GM10266 (cell line): ENCODE measurements around the gene CLCN4.

ENCODE experiments used
- DNase-seq: peaks from one replicate; pipeline ENCODE4 v3.0.0; 2012; ENCODE audit errors: extremely low spot score
- TF ChIP-seq, protein P1 (sequence below): IDR thresholded peaks from 2 replicates; pipeline ENCODE4 v1.5.1; 2012; ENCODE audit warnings: mild to moderate bottlenecking, low read depth; ENCODE audit not compliant: control insufficient read depth, insufficient read depth; ENCODE audit errors: missing control alignments

Gene CLCN4

DNA sequence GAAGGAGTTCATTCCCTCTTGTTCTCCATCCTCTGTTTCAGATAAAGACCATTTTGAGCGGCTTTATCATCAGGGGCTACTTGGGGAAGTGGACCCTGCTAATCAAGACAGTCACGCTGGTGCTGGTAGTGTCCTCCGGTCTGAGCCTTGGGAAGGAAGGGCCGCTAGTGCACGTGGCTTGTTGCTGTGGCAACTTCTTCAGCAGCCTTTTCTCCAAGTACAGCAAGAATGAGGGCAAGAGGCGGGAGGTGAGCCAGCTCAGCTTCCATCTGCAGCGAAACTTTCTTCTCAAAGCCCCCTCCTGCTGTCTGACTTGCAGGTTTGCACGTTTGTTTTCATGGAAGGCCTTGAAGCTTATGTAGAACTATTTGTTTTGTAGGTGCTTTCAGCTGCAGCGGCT is 49.5 kb downstream of the CLCN4 start:
- no peak for DNase-seq
- TF ChIP-seq, protein P1, sequence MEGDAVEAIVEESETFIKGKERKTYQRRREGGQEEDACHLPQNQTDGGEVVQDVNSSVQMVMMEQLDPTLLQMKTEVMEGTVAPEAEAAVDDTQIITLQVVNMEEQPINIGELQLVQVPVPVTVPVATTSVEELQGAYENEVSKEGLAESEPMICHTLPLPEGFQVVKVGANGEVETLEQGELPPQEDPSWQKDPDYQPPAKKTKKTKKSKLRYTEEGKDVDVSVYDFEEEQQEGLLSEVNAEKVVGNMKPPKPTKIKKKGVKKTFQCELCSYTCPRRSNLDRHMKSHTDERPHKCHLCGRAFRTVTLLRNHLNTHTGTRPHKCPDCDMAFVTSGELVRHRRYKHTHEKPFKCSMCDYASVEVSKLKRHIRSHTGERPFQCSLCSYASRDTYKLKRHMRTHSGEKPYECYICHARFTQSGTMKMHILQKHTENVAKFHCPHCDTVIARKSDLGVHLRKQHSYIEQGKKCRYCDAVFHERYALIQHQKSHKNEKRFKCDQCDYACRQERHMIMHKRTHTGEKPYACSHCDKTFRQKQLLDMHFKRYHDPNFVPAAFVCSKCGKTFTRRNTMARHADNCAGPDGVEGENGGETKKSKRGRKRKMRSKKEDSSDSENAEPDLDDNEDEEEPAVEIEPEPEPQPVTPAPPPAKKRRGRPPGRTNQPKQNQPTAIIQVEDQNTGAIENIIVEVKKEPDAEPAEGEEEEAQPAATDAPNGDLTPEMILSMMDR: no peak

DNA sequence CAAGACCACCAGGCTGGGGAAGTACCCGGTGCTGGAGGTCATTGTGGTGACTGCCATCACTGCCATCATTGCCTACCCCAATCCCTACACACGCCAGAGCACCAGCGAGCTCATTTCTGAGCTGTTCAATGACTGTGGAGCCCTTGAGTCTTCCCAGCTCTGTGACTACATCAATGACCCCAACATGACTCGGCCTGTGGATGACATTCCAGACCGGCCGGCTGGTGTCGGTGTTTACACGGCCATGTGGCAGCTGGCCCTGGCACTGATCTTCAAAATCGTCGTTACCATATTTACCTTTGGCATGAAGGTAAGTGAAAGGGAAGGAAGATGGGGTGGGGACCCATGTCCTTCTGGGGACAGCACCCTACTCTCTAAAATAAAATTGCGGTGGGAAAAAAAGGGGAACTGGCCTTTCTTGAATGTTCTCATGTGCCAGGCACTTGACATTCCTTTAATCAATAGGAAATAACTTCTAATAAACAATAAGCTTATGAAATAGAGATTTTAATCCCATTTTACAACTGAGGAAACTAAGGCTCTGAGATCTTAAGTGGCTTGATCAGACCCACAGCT is 51.6 kb downstream of the CLCN4 start:
- TF ChIP-seq, protein P1: no peak
- no peak for DNase-seq

DNA sequence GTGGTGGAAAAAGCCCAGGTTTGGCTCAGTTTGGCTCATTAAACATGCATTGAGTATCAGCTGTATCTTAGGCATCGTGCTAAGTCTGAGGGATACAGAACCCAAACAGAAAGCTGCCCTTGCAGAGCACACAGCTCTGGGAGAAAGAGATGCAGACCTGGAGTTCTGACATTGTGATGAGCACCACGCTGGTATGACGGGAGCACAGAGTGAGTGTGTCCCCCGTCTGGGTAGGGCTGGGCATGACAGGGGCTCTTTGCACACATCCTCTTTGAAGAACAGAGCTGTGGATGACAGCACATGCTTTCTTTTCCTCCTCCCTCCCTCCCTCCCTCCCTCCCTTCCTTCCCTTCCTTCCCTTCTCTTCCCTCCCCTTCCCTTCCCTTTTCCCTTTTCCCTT is 52.2 kb downstream of the CLCN4 start:
- DNase-seq: no peak
- TF ChIP-seq, protein P1: no peak

DNA sequence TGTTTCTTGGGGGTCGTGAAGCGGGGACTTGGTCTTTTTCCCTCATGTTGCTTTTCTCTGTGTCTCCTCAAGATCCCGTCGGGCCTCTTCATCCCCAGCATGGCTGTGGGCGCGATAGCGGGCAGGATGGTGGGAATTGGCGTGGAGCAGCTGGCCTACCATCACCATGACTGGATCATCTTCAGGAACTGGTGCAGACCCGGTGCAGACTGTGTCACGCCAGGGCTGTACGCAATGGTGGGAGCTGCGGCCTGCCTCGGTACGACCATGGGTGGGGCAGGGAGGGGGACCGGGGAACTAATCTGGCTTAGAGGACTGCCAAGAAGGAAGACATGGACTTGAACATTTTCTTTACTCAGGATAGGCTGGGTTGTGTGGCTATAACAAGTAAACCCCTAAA is 55.6 kb downstream of the CLCN4 start:
- TF ChIP-seq, protein P1: no peak
- no peak for DNase-seq

DNA sequence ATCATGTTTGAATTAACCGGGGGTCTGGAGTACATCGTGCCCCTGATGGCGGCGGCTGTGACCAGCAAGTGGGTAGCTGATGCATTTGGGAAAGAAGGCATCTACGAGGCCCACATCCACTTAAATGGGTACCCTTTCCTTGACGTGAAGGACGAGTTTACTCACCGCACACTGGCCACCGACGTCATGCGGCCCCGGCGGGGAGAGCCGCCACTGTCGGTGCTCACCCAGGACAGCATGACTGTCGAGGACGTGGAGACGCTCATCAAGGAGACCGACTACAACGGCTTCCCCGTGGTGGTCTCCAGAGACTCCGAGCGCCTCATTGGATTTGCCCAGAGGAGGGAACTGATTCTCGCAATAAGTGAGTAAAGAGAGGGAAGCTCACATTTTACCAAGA is 56.9 kb downstream of the CLCN4 start:
- no peak for DNase-seq
- TF ChIP-seq, protein P1: no peak

DNA sequence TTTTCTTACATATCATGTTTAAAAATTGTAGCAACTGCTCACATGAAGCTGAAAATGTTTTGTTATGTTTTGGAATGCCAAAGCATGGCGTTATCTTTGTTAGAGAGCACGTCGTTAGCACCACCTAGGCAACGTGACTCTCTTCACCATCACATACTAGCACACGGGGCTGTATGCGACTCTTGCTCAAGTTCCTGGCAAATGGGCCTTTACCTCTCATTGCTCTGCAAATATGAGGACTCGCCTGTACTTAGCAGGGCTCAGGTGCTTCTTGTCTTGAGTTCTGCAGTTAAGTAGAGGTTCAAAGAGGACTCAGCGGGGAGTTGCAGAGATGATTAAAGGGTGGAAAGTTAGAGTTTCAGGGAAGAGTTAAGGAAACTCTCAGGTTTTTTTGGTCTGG is 59.4 kb downstream of the CLCN4 start:
- TF ChIP-seq, protein P1: no peak
- no peak for DNase-seq

DNA sequence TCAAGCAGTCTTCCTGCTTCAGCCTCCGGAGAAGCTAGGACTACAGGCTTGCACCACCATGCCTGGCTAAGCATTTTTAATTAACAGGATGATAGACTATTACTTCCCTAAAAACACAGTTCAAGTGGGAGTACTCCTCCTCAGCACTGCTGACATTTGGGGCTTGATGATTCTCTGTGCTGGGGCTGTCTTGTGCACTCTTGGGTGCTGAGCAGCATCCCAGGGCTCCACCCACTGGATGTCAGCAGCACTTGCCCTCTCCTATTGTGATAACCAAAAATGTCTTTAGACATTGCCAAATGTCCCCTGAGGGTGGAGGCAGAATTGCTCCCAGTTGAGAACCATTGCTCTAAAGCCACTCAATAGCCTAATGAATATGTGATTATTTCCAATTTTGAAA is 60.4 kb downstream of the CLCN4 start:
- TF ChIP-seq, protein P1: no peak
- DNase-seq: no peak
